Skeletal muscle satellite cell (primary cell): Measurements from ENCODE around the gene TAF1B.

ENCODE experiments used
- H3K27me3 ChIP-seq: 2 replicates; pipeline ENCODE4 v1.7.0; 2013; ENCODE audit warnings: low read length; ENCODE audit not compliant: control insufficient read depth, insufficient read depth
- H3K36me3 ChIP-seq: 2 replicates; pipeline ENCODE4 v1.7.0; 2013; ENCODE audit warnings: mild to moderate bottlenecking, control low read depth, low read length; ENCODE audit not compliant: insufficient read depth
- H3K4me1 ChIP-seq: 2 replicates; pipeline ENCODE4 v1.7.0; 2013; ENCODE audit warnings: low read length; ENCODE audit not compliant: control insufficient read depth, insufficient read depth
- H3K4me2 ChIP-seq: 2 replicates; pipeline ENCODE4 v1.7.0; 2013; ENCODE audit warnings: mild to moderate bottlenecking, low read length
- H3K4me3 ChIP-seq: 2 replicates; pipeline ENCODE4 v1.7.0; 2013; ENCODE audit warnings: low read length
- H3K9ac ChIP-seq: 2 replicates; pipeline ENCODE4 v1.7.0; 2013; ENCODE audit warnings: mild to moderate bottlenecking, low read depth, low read length, moderate library complexity
- H3K9me3 ChIP-seq: replicated peaks from 2 replicates; pipeline ENCODE4 v1.7.0; 2013; ENCODE audit warnings: mild to moderate bottlenecking, control low read depth, low read length

Gene TAF1B

DNA sequence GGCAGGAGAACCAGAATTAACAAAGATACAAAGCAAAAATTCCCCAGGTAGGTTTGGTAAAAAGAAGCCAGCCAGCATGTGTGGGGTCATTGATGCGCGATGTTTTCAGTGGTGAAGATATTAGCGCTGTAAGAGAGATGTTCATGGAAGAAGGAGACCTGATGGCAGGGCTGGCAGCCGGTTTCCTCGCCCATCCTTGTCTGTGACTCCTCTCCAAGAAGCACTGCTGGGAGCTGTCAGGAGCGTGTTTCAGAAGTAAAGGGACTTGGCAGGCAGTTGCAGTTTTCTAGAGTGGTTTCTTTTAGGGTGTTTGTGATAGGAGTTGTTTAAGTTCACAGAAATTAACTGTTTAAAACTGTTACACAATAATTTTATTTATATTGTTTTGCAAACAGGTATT lies 24.6 kb downstream of the TAF1B start:
- H3K4me2 ChIP-seq, result no peak overlapping the region
- peaks cover 3% of the 10 kb centered on the region for H3K36me3 ChIP-seq
- no peaks in the 10 kb centered on the region for H3K4me1 ChIP-seq
- H3K9me3 ChIP-seq, result no peaks in the 10 kb centered on the region
- H3K9ac ChIP-seq, result no peak overlapping the region
- no peaks in the 10 kb centered on the region for H3K27me3 ChIP-seq
- no peak overlapping the region for H3K4me3 ChIP-seq

DNA sequence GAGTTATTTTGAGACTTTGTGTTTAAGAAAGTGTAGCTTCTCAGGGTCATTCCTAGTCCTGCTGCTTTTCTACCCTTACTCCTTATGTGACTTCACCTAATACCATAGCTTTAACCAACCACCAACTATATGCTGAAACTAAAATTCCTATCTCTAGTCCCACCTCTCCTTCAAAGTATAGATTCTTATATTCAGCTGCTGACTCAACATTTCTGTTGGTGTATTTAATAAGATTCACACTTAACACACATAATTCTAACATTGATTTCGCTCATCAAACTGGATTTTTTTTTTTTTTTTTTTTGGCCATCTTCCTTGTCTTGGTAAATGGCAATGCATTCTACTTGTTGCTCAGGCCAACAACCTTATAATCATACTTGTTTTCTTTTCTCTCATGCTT lies 30.1 kb downstream of the TAF1B start:
- Histone ChIP-seq H3K4me1 (no peaks in the 10 kb centered on the region), H3K27me3 (no peaks in the 10 kb centered on the region), H3K36me3 (peaks cover 41% of the 10 kb centered on the region), H3K4me2 (no peak overlapping the region), H3K4me3 (no peak overlapping the region), H3K9me3 (no peaks in the 10 kb centered on the region), H3K9ac (no peak overlapping the region)

- H3K36me3 ChIP-seq, result peaks cover 45% of the 10 kb centered on the region
- H3K9ac ChIP-seq, result no peak overlapping the region
- no peaks in the 10 kb centered on the region for H3K27me3 ChIP-seq
- H3K4me2 ChIP-seq, result no peak overlapping the region
- H3K4me1 ChIP-seq, result no peaks in the 10 kb centered on the region
- H3K4me3 ChIP-seq, result no peak overlapping the region
- H3K9me3 ChIP-seq, result no peaks in the 10 kb centered on the region
Observed at GRCh38 chr2:9877026-9877425, 33.8 kb downstream of the TAF1B start.

GRCh38 chr2:9877726-9878125 lies 34.5 kb downstream of the TAF1B start:
- no peak overlapping the region for H3K4me3 ChIP-seq
- H3K9me3 ChIP-seq, result no peaks in the 10 kb centered on the region
- no peaks in the 10 kb centered on the region for H3K4me1 ChIP-seq
- H3K4me2 ChIP-seq, result no peak overlapping the region
- H3K9ac ChIP-seq, result no peak overlapping the region
- H3K36me3 ChIP-seq, result peaks cover 43% of the 10 kb centered on the region
- no peaks in the 10 kb centered on the region for H3K27me3 ChIP-seq

- H3K4me3 ChIP-seq, result no peak overlapping the region
- peaks cover 42% of the 10 kb centered on the region for H3K36me3 ChIP-seq
- H3K9me3 ChIP-seq, result no peaks in the 10 kb centered on the region
- peaks cover 3% of the 10 kb centered on the region for H3K4me1 ChIP-seq
- H3K27me3 ChIP-seq, result no peaks in the 10 kb centered on the region
- no peak overlapping the region for H3K9ac ChIP-seq
- no peak overlapping the region for H3K4me2 ChIP-seq
Observed at GRCh38 chr2:9879455-9880194, 36.4 kb downstream of the TAF1B start.

- H3K9me3 ChIP-seq, result no peaks in the 10 kb centered on the region
- H3K4me2 ChIP-seq, result no peak overlapping the region
- H3K36me3 ChIP-seq, result peaks cover 15% of the 10 kb centered on the region
- H3K9ac ChIP-seq, result no peak overlapping the region
- H3K4me3 ChIP-seq, result no peak overlapping the region
- peaks cover 17% of the 10 kb centered on the region for H3K4me1 ChIP-seq
- no peaks in the 10 kb centered on the region for H3K27me3 ChIP-seq
Observed at GRCh38 chr2:9883897-9884296, 40.6 kb downstream of the TAF1B start.

DNA sequence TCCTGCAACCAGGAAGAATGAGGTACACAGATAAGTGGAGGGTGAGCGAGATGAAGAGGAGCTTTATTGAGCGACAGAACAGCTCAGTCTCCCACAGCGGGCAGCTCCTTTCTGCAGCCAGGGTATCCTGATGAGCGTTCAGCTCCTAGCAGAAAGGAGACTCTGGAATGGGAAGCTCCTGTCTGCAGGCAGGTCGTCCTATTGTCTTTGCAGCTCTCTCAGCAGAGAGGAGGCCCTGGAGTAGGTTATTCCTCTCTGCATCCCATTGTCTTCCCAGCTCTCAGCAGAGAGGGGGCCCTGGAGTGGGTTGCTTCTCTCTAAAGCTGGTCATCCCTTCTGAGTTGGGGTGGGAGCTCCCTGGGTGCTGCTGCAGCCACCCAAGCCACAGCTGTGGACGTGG lies 41.2 kb downstream of the TAF1B start:
- Histone ChIP-seq H3K4me3 (no peak overlapping the region), H3K4me1 (peaks cover 17% of the 10 kb centered on the region), H3K9ac (no peak overlapping the region), H3K9me3 (no peaks in the 10 kb centered on the region), H3K27me3 (no peaks in the 10 kb centered on the region), H3K4me2 (no peak overlapping the region), H3K36me3 (peaks cover 11% of the 10 kb centered on the region)

DNA sequence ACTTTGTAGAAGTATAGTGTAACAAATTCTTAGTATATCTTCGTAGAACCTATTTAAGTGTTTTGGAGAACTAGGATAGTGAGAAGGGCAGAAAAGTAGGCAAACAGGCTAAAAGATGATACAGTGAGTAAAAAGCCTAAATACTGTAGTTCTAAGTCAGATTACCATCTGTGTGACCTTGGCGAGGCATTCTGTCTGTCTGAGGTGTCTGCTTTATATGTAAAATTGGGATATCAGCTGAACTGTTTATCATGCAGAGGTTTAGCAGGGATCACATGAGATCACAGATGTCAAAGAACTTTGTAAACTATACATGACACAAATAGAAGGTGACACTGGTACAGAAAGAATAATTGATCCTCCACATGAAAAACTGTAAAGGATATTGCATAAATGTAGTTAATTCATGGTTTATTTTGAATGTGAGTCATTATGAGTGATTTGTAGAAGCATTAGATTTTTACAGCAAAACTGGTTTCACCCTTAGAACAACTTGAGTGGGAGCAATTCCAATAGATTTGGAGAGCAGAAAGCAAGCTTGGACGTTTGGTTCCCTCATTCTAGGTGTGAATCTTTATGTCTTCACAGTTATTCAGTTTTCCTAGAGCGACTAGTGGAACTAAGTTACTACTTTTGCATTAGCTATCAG lies 41.9 kb downstream of the TAF1B start:
- H3K4me1 ChIP-seq, result peaks cover 17% of the 10 kb centered on the region
- H3K9ac ChIP-seq, result no peak overlapping the region
- H3K4me2 ChIP-seq, result peak overlapping the region; percentile 57
- no peaks in the 10 kb centered on the region for H3K9me3 ChIP-seq
- peaks cover 10% of the 10 kb centered on the region for H3K36me3 ChIP-seq
- H3K4me3 ChIP-seq, result no peak overlapping the region
- no peaks in the 10 kb centered on the region for H3K27me3 ChIP-seq

DNA sequence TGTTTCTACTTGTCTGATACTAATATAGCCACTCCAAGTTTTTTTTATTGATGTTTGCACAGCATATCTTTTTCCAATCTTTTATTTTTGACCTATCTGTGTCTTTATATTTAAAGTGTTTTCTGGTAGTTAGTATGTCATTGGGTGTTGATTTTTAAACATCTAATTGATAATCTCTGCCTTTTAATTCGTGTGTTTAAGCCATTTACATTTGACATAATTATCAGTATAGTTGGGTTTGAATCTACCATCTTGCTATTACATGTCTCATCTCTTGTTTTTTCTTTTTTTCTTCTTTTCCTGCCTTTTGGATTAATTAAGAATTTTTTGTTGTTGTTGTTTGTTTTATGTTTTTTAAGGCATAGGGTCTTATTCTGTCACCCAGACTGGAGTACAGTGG lies 44.2 kb downstream of the TAF1B start:
- Histone ChIP-seq H3K9me3 (no peaks in the 10 kb centered on the region), H3K4me2 (no peak overlapping the region), H3K4me1 (peaks cover 17% of the 10 kb centered on the region), H3K36me3 (peaks cover 10% of the 10 kb centered on the region), H3K27me3 (no peaks in the 10 kb centered on the region), H3K9ac (no peak overlapping the region), H3K4me3 (no peak overlapping the region)

DNA sequence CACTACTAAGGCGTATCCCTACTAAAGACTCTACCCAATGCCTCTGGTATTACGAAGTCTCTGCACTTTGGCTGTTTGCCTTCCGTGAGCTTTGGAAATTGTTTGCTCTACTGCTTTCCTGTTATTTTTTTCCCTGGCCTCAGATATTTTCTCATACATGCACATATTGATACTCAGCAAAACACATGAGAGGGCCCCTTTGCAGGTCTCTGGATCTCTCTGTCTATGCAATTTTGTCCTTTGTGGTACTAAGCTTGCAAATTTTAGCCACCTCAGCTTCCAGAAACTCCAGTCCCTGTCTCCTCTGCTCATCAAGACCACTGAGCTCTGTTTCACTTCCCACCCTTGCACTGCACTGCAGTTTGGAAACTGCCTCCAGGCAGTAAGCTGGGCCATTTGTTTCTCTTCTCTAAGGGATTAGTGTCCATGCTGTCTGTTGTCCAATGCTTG lies 46.6 kb downstream of the TAF1B start:
- H3K9me3 ChIP-seq, result no peaks in the 10 kb centered on the region
- no peaks in the 10 kb centered on the region for H3K27me3 ChIP-seq
- H3K36me3 ChIP-seq, result no peaks in the 10 kb centered on the region
- peaks cover 12% of the 10 kb centered on the region for H3K4me1 ChIP-seq
- H3K9ac ChIP-seq, result no peak overlapping the region
- H3K4me2 ChIP-seq, result no peak overlapping the region
- no peak overlapping the region for H3K4me3 ChIP-seq

DNA sequence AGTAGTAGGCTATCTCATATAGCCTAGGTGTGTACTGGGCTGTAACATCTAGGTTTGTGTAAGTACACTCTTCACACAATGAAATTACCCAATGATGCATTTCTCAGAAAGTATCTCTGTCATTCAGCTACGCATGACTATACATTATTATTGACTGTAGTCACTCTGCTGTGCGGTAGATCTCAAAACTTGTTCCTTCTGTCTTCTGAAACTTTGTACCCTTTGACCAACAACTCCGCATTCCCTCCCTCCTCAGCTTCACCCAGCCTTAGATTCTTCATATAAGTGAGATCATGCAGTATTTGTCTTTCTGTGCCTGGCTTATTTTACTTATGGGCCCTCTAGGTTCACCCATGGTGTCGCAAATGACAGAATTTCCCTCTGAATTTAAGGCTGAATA lies 49.0 kb downstream of the TAF1B start:
- H3K36me3 ChIP-seq, result no peaks in the 10 kb centered on the region
- peaks cover 14% of the 10 kb centered on the region for H3K4me1 ChIP-seq
- no peaks in the 10 kb centered on the region for H3K9me3 ChIP-seq
- no peaks in the 10 kb centered on the region for H3K27me3 ChIP-seq
- no peak overlapping the region for H3K4me3 ChIP-seq
- no peak overlapping the region for H3K9ac ChIP-seq
- no peak overlapping the region for H3K4me2 ChIP-seq
